Erythroblast (primary cell): Measurements from ENCODE around the gene C9orf43.

Experiments used
- GATA1 ChIP-seq: IDR thresholded peaks from 2 replicates; pipeline ENCODE4 v1.6.1; 2011; ENCODE audit warnings: low read depth, mild to moderate bottlenecking, control low read depth, low read length, moderate library complexity
- POLR2A ChIP-seq: IDR thresholded peaks from 2 replicates; pipeline ENCODE4 v1.6.1; 2011; ENCODE audit warnings: mild to moderate bottlenecking, low read length

DNA sequence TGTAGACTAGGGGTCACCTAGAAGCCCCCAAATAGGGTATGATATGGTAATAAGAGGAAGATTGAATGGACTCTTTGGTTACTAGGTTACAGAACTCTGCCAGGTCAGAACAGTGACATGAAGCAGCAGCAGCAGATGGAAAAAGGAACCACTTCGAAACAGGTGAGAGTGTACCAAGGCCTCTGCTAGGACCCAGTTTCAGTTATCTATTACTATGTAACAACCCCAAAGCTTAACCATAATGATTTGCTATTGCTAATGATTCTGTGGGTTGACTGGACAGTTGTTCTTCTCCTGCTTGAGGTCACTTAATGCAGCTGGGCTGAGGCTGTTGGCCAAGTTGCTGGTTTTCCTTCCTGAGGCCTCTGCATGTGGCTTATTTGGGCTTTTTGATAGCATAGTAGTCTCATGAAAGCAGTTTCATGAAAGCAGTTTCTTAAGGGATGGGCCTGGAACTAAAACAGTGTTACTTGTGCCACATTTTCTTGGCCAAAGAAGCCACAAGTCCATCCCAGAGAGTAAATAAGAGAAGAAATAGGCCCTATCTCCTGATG lies 17.6 kb downstream of the C9orf43 start:
- TF ChIP-seq POLR2A (no peak), GATA1 (no peak)
